Large intestine (tissue), 3 donors: ENCODE results near the gene PFKFB3. TPM values are rescaled to one million over a fixed set of nuclear protein-coding genes. Genes with fewer than 3 reads are reported as not detected.
"Not testable (repeated sequence)": the region's sequence is repeated elsewhere in the genome, so short reads cannot be mapped to it uniquely, and the experiment has no call there.

ENCODE experiments used
- DNase-seq, 2 donors: peaks; one replicate each; pipeline versions ENCODE4 v3.0.0 to v3.0.0-alpha.2; 2013
- H3K27ac ChIP-seq: one replicate; pipeline ENCODE4 v1.5.1; 2013; ENCODE audit warnings: low read length
- H3K27me3 ChIP-seq: 2 replicates; pipeline ENCODE4 v1.6.1; 2013; ENCODE audit warnings: low read length; ENCODE audit not compliant: control insufficient read depth, insufficient read depth
- H3K36me3 ChIP-seq: 2 replicates; pipeline ENCODE4 v1.6.1; 2013; ENCODE audit warnings: low read length; ENCODE audit not compliant: control insufficient read depth, insufficient read depth
- H3K4me1 ChIP-seq: one replicate; pipeline ENCODE4 v1.6.1; 2013; ENCODE audit warnings: low read length; ENCODE audit not compliant: control insufficient read depth, insufficient read depth
- H3K4me3 ChIP-seq: one replicate; pipeline ENCODE4 v1.5.1; 2013; ENCODE audit warnings: low read length
- H3K9me3 ChIP-seq: one replicate; pipeline ENCODE4 v1.6.1; 2013; ENCODE audit warnings: mild to moderate bottlenecking, low read depth, low read length, moderate library complexity; ENCODE audit not compliant: control insufficient read depth
- WGBS: methylation state at CpG from one replicate; pipeline ENCODE4 v1.1.5; 2013; ENCODE audit warnings: low lambda C conversion rate; ENCODE audit not compliant: insufficient coverage; 5-methylcytosine and 5-hydroxymethylcytosine counted together
- polyA plus RNA-seq: library from polyadenylated mRNA; unstranded; fragments of 120-200 nt; gene quantifications from one replicate; pipeline ENCODE4 v1.2.1, GENCODE V29; 2013

PFKFB3 gene
- polyA plus RNA-seq, 1 donor, result 15.3 TPM

GRCh38 chr10:6191147-6191546, 11.6 kb upstream of the PFKFB3 start:
- no peak for DNase-seq
- H3K36me3 ChIP-seq, result no peaks in the 10 kb centered on the region
- H3K4me3 ChIP-seq, result no peak overlapping the region
- no peak overlapping the region for H3K27ac ChIP-seq
- WGBS, result 100% methylated on average over 1 of the region's 8 CpGs
- H3K9me3 ChIP-seq, result no peaks in the 10 kb centered on the region
- H3K4me1 ChIP-seq, result no peaks in the 10 kb centered on the region
- H3K27me3 ChIP-seq, result peaks cover 4% of the 10 kb centered on the region

- H3K27ac ChIP-seq, result no peak overlapping the region
- H3K4me3 ChIP-seq, result no peak overlapping the region
- DNase-seq, result no peak
- no peaks in the 10 kb centered on the region for H3K9me3 ChIP-seq
- H3K4me1 ChIP-seq, result no peaks in the 10 kb centered on the region
- no CpG with 5 or more reads among the region's 19 CpGs for WGBS
- H3K27me3 ChIP-seq, result peaks cover 4% of the 10 kb centered on the region
- H3K36me3 ChIP-seq, result no peaks in the 10 kb centered on the region
Observed at GRCh38 chr10:6191569-6191968, 11.2 kb upstream of the PFKFB3 start.

GRCh38 chr10:6193342-6193741, 9.4 kb upstream of the PFKFB3 start:
- H3K27ac ChIP-seq, H3K9me3 ChIP-seq, H3K27me3 ChIP-seq, DNase-seq, H3K36me3 ChIP-seq, H3K4me1 ChIP-seq, H3K4me3 ChIP-seq: not testable (repeated sequence)
- WGBS, result no CpG with 5 or more reads among the region's 5 CpGs

- no peak for DNase-seq
- Histone ChIP-seq H3K36me3 (no peaks in the 10 kb centered on the region), H3K27me3 (peaks cover 7% of the 10 kb centered on the region), H3K4me1 (no peaks in the 10 kb centered on the region), H3K9me3 (no peaks in the 10 kb centered on the region), H3K27ac (no peak overlapping the region), H3K4me3 (no peak overlapping the region)
- WGBS, result no CpG with 5 or more reads among the region's 6 CpGs
Observed at GRCh38 chr10:6194311-6194710, 8.4 kb upstream of the PFKFB3 start.

- no peak overlapping the region for H3K4me3 ChIP-seq
- no CpG with 5 or more reads among the region's 6 CpGs for WGBS
- H3K4me1 ChIP-seq, result no peaks in the 10 kb centered on the region
Observed at GRCh38 chr10:6195376-6195775, 7.4 kb upstream of the PFKFB3 start.

GRCh38 chr10:6195846-6196245, 6.9 kb upstream of the PFKFB3 start:
- peaks cover 21% of the 10 kb centered on the region for H3K27me3 ChIP-seq
- no CpG with 5 or more reads among the region's 9 CpGs for WGBS
- H3K4me1 ChIP-seq, result peaks cover 3% of the 10 kb centered on the region
- no peaks in the 10 kb centered on the region for H3K36me3 ChIP-seq
- DNase-seq, result no peak
- H3K9me3 ChIP-seq, result no peaks in the 10 kb centered on the region
- H3K27ac ChIP-seq, result no peak overlapping the region
- no peak overlapping the region for H3K4me3 ChIP-seq

More at GRCh38 chr10:6195376-6195775, 7.4 kb upstream of the PFKFB3 start:
- Histone ChIP-seq H3K27ac (no peak overlapping the region), H3K36me3 (no peaks in the 10 kb centered on the region), H3K27me3 (peaks cover 17% of the 10 kb centered on the region), H3K9me3 (no peaks in the 10 kb centered on the region)
- no peak for DNase-seq

GRCh38 chr10:6196524-6196923, 6.2 kb upstream of the PFKFB3 start:
- H3K4me3 ChIP-seq, H3K36me3 ChIP-seq, H3K4me1 ChIP-seq, H3K27ac ChIP-seq, DNase-seq, H3K9me3 ChIP-seq: not testable (repeated sequence)
- no CpG with 5 or more reads among the region's 6 CpGs for WGBS
- H3K27me3 ChIP-seq, result peaks cover 22% of the 10 kb centered on the region

- no peak overlapping the region for H3K4me3 ChIP-seq
- DNase-seq, result no peak
- no peak overlapping the region for H3K27ac ChIP-seq
- H3K9me3 ChIP-seq, result no peaks in the 10 kb centered on the region
- WGBS, result no CpG with 5 or more reads among the region's 2 CpGs
- H3K27me3 ChIP-seq, result peaks cover 29% of the 10 kb centered on the region
- H3K4me1 ChIP-seq, result peaks cover 12% of the 10 kb centered on the region
- no peaks in the 10 kb centered on the region for H3K36me3 ChIP-seq
Observed at GRCh38 chr10:6197321-6197720, 5.4 kb upstream of the PFKFB3 start.

GRCh38 chr10:6198171-6198570, 4.6 kb upstream of the PFKFB3 start:
- H3K36me3 ChIP-seq, result no peaks in the 10 kb centered on the region
- H3K27me3 ChIP-seq, result peaks cover 31% of the 10 kb centered on the region
- peaks cover 3% of the 10 kb centered on the region for H3K9me3 ChIP-seq
- DNase-seq, result no peak
- H3K4me3 ChIP-seq, result no peak overlapping the region
- no peak overlapping the region for H3K27ac ChIP-seq
- WGBS, result 94% methylated on average over 4 of the region's 6 CpGs
- peaks cover 14% of the 10 kb centered on the region for H3K4me1 ChIP-seq

- Histone ChIP-seq H3K36me3 (no peaks in the 10 kb centered on the region), H3K27me3 (peaks cover 36% of the 10 kb centered on the region), H3K4me1 (peaks cover 14% of the 10 kb centered on the region), H3K27ac (no peak overlapping the region), H3K4me3 (no peak overlapping the region), H3K9me3 (peaks cover 3% of the 10 kb centered on the region)
- WGBS, result no CpG with 5 or more reads among the region's 6 CpGs
- DNase-seq, result no peak
Observed at GRCh38 chr10:6199131-6199733, 3.5 kb upstream of the PFKFB3 start.

- Histone ChIP-seq H3K4me1 (peaks cover 14% of the 10 kb centered on the region), H3K36me3 (no peaks in the 10 kb centered on the region), H3K27me3 (peaks cover 46% of the 10 kb centered on the region), H3K9me3 (peaks cover 3% of the 10 kb centered on the region), H3K4me3 (no peak overlapping the region), H3K27ac (no peak overlapping the region)
- 100% methylated on average over 1 of the region's 6 CpGs for WGBS
- DNase-seq, result no peak
Observed at GRCh38 chr10:6200440-6200733, 2.3 kb upstream of the PFKFB3 start.
